Aorta (tissue), 5 donors: ENCODE results near the gene FAM124A. TPM values are rescaled to one million over a fixed set of nuclear protein-coding genes. Genes with fewer than 3 reads are reported as not detected.

Experiments
- ATAC-seq: fragments of 200-7000 bp; cut with Tn5 transposase; one replicate; pipeline ENCODE4 v1.9.1; 2022; ENCODE audit warnings: moderate library complexity; ENCODE audit not compliant: low FRiP score
- DNase-seq, 2 donors: peaks; one replicate each; pipeline ENCODE4 v3.0.0-alpha.2; 2020
- H3K27ac ChIP-seq, 2 donors: one replicate each; pipeline ENCODE4 v1.5.1; 2013; ENCODE audit warnings: low read length in 2 of 2, mild to moderate bottlenecking in 2 of 2, moderate library complexity in 2 of 2, control low read depth in 1 of 2, inconsistent platforms in 1 of 2, low read depth in 1 of 2
- H3K27me3 ChIP-seq, 2 donors: one replicate each; pipeline ENCODE4 v1.6.1; 2013; ENCODE audit warnings: control low read depth in 1 of 2, low read length in 1 of 2, mild to moderate bottlenecking in 1 of 2, moderate library complexity in 1 of 2; ENCODE audit not compliant: insufficient read depth in 2 of 2, control insufficient read depth in 1 of 2
- H3K36me3 ChIP-seq, 2 donors: one replicate each; pipeline ENCODE4 v1.6.1; 2013; ENCODE audit warnings: control low read depth in 1 of 2, low read length in 1 of 2, mild to moderate bottlenecking in 1 of 2; ENCODE audit not compliant: insufficient read depth in 2 of 2, control insufficient read depth in 1 of 2
- H3K4me1 ChIP-seq, 2 donors: one replicate each; pipeline ENCODE4 v1.6.1; 2013; ENCODE audit warnings: low read length in 2 of 2, control low read depth in 1 of 2, mild to moderate bottlenecking in 1 of 2, moderate library complexity in 1 of 2; ENCODE audit not compliant: insufficient read depth in 2 of 2, control insufficient read depth in 1 of 2
- H3K4me3 ChIP-seq, 2 donors: one replicate each; pipeline ENCODE4 v1.5.1; 2013; ENCODE audit warnings: low read length in 2 of 2, control low read depth in 1 of 2, mild to moderate bottlenecking in 1 of 2
- H3K9me3 ChIP-seq: one replicate; pipeline ENCODE4 v1.6.1; 2013; ENCODE audit warnings: mild to moderate bottlenecking, low read length; ENCODE audit not compliant: control insufficient read depth
- WGBS, 2 donors: extraction: QIAGEN DNeasy Blood & Tissue Kit; methylation state at CpG; one replicate each; pipeline ENCODE4 v1.1.7; 2013; 5-methylcytosine and 5-hydroxymethylcytosine counted together
- intact Hi-C, 2 donors: fragments of 100-400 bp; cut with DNase I; formaldehyde crosslinking; loops; one replicate each; pipeline versions ENCODE4 v1.14.2 to v1.15.0; 2022
- polyA plus RNA-seq, 2 donors: library from polyadenylated mRNA; stranded (reverse); fragments of 200-250 nt; gene quantifications; one replicate each; pipeline ENCODE4 v1.2.3, GENCODE V29; 2013
- total RNA-seq, 2 donors: library from RNA; stranded (reverse); fragmentation: NEBNext Ultra II Directional; extraction: Animal tissue kit (Norgen Biotek cat#: 25700); gene quantifications; one replicate each; pipeline ENCODE4 v1.2.1, GENCODE V29; 2021
- donor health status: healthy with polysubstance abuse.
- donor health status: Bipolar disorder and iron deficiency.
- donor health status: DM: no; HTN: no; CAD: no.
- donor health status: DM: no; HTN: no; CAD: no.
- donor health status: DM: yes; HTN: yes; CAD: no.

The FAM124A gene
- total and polyA plus RNA-seq, 4 donors, result 1.6 to 9.2 (median 4.4) TPM

- Histone ChIP-seq H3K27ac (no peak overlapping the region), H3K9me3 (no peaks in the 10 kb centered on the region), H3K4me1 (no peaks in the 10 kb centered on the region), H3K4me3 (no peak overlapping the region), H3K27me3 (no peaks in the 10 kb centered on the region), H3K36me3 (no peaks in the 10 kb centered on the region)
- DNase-seq (no peak), ATAC-seq (no peak)
- 92 to 97% methylated on average over 9 of the region's 9 CpGs for WGBS, 2 donors
- intact Hi-C loops, result no loop called here
These were observed 11.1 kb downstream of the FAM124A start for GRCh38 chr13:51233117-51233826.

- 82 to 90% methylated on average over 10 of the region's 10 CpGs for WGBS, 2 donors
- Histone ChIP-seq H3K4me3 (no peak overlapping the region), H3K27ac (no peak overlapping the region), H3K9me3 (no peaks in the 10 kb centered on the region), H3K4me1 (no peaks in the 10 kb centered on the region), H3K27me3 (no peaks in the 10 kb centered on the region), H3K36me3 (no peaks in the 10 kb centered on the region)
- ATAC-seq (no peak), DNase-seq (no peak)
- intact Hi-C loops, result no loop called here
These were observed 12.5 kb downstream of the FAM124A start for GRCh38 chr13:51234676-51235075.

DNA sequence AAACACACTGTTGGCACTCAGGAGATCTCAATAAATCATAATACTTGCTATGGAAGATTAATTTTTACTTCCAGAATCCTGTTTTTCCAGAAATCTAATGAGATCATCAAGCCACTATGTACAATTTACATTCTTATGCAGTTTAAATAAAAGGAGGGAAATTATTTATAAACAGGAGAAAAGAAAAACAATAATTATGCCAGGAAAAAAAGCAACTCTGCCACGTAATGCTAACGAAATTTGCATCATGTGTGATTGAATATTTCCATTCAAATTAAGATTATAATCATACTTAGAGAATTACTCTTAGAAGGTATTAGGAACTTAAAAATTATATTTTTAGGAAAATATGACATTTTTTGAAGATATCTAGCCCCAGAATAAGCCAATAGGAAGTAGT is 13.0 kb downstream of the FAM124A start:
- intact Hi-C loops, result no loop called here
- ATAC-seq (no peak), DNase-seq (no peak)
- Histone ChIP-seq H3K4me1 (no peaks in the 10 kb centered on the region), H3K36me3 (no peaks in the 10 kb centered on the region), H3K9me3 (no peaks in the 10 kb centered on the region), H3K4me3 (no peak overlapping the region), H3K27me3 (no peaks in the 10 kb centered on the region), H3K27ac (no peak overlapping the region)
- WGBS, 2 donors, result 86 to 87% methylated on average over 2 of the region's 2 CpGs

- intact Hi-C loops, result no loop called here
- no peaks in the 10 kb centered on the region for H3K9me3 ChIP-seq
- H3K36me3 ChIP-seq, result no peaks in the 10 kb centered on the region
- no peaks in the 10 kb centered on the region for H3K4me1 ChIP-seq
- no peak for DNase-seq
- no peak for ATAC-seq
- H3K27me3 ChIP-seq, result no peaks in the 10 kb centered on the region
- no peak overlapping the region for H3K27ac ChIP-seq
- WGBS, 2 donors, result 83 to 91% methylated on average over 4 of the region's 4 CpGs
- H3K4me3 ChIP-seq, result no peak overlapping the region
These were observed 13.7 kb downstream of the FAM124A start for GRCh38 chr13:51235756-51236490.

- no peak overlapping the region for H3K27ac ChIP-seq
- no peak for DNase-seq
- no peaks in the 10 kb centered on the region for H3K4me1 ChIP-seq
- no peak for ATAC-seq
- 95 to 98% methylated on average over 1 of the region's 1 CpG for WGBS, 2 donors
- H3K27me3 ChIP-seq, result no peaks in the 10 kb centered on the region
- intact Hi-C loops, result no loop called here
- no peak overlapping the region for H3K4me3 ChIP-seq
- no peaks in the 10 kb centered on the region for H3K9me3 ChIP-seq
- H3K36me3 ChIP-seq, result no peaks in the 10 kb centered on the region
These were observed 14.2 kb downstream of the FAM124A start for GRCh38 chr13:51236491-51236792.

- ATAC-seq (no peak), DNase-seq (no peak)
- no peaks in the 10 kb centered on the region for H3K9me3 ChIP-seq
- intact Hi-C loops, result no loop called here
- H3K4me3 ChIP-seq, result no peak overlapping the region
- no peak overlapping the region for H3K27ac ChIP-seq
- H3K4me1 ChIP-seq, result no peaks in the 10 kb centered on the region
- no peaks in the 10 kb centered on the region for H3K36me3 ChIP-seq
- H3K27me3 ChIP-seq, result no peaks in the 10 kb centered on the region
- 94 to 95% methylated on average over 4 of the region's 4 CpGs for WGBS, 2 donors
These were observed 15.2 kb downstream of the FAM124A start for GRCh38 chr13:51237386-51237785.

DNA sequence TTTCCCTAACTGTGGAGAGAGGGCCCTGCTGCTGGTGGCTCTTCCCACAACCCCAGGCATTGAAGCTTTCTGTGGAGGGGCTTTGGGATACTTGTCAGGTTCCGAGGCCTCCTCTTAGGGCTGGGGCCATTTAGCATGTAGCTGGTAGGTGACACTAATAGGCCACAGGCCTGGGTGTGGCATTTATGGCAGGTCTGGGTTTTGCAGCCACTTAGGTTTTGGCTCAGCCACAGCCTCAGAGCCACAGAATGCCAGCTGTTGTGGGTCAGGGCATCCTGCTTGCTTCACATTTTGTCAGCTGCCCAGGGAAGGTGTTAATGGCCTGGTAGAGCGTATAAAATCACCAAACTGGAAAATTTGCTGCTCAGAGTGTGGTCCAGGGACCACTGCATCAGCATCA is 15.7 kb downstream of the FAM124A start:
- ATAC-seq (no peak), DNase-seq (no peak)
- Histone ChIP-seq H3K27me3 (no peaks in the 10 kb centered on the region), H3K27ac (no peak overlapping the region), H3K9me3 (no peaks in the 10 kb centered on the region), H3K4me3 (no peak overlapping the region), H3K36me3 (no peaks in the 10 kb centered on the region), H3K4me1 (no peaks in the 10 kb centered on the region)
- 95 to 99% methylated on average over 2 of the region's 2 CpGs for WGBS, 2 donors
- intact Hi-C loops, result no loop called here

GRCh38 chr13:51240178-51240577 is 18.0 kb downstream of the FAM124A start:
- ATAC-seq, result no peak
- WGBS, 2 donors, result 71 to 80% methylated on average over 5 of the region's 5 CpGs
- Histone ChIP-seq H3K36me3 (no peaks in the 10 kb centered on the region), H3K27ac (no peak overlapping the region), H3K4me3 (no peak overlapping the region), H3K4me1 (no peaks in the 10 kb centered on the region), H3K27me3 (no peaks in the 10 kb centered on the region), H3K9me3 (no peaks in the 10 kb centered on the region)
- intact Hi-C loops, result no loop called here
- no peak for DNase-seq

DNA sequence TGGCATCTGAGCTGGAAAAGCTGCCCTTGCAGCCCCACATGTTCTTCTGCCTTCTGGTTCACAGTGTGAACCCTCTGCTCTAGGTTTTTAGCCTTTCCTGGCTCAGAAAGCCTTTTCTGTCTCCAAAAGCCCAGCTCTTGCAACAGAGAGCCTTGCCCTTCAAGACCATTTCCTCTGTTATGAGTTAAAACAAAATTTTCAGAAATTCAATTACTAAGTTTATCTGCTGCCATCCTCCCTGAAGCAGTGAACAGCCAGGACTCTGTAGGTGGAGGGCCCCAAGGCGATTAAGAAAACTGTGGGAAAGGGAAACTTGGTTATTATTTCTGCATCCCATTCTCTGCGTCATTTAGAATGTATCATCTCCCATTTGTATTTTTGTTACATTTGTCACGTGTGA is 18.8 kb downstream of the FAM124A start:
- no peak overlapping the region for H3K27ac ChIP-seq
- H3K27me3 ChIP-seq, result no peaks in the 10 kb centered on the region
- ATAC-seq (no peak), DNase-seq (no peak)
- no peak overlapping the region for H3K4me3 ChIP-seq
- H3K4me1 ChIP-seq, result no peaks in the 10 kb centered on the region
- intact Hi-C loops, result no loop called here
- no peaks in the 10 kb centered on the region for H3K36me3 ChIP-seq
- 84 to 86% methylated on average over 3 of the region's 3 CpGs for WGBS, 2 donors
- no peaks in the 10 kb centered on the region for H3K9me3 ChIP-seq
